EL (cell line): ENCODE measurements around the gene UBAC2.

Source experiments
- DNase-seq: peaks from one replicate; pipeline ENCODE4 v3.0.0-alpha.2; 2016

Gene UBAC2

DNA sequence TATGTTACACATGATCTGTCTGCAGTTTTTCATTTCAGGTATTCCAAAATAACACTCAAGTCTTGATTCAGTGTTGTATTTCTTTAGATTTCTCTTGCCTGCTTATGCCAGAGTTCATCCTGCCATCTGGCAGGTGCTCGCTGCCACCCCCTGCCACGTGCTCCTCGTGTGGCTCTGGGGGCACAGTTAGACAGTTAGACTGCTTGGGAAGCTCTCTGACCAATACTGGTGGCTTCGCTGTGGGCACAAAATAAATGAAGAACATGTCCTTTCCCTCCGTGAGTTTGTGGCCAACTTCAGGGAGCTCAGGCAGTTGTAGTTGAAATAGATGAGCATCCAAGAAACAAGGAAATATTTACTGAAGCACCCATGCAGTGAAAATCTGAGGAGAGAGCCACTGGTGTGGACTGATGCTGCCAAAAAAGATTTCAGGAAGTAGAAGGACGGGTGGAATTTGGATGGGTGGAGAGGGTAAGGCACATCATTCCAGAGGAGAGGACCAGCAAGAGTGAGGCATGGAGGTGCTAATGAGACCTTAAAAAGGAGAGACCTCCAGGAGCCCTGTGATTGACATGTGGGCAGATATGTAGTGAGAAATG, 144.1 kb downstream of the UBAC2 start:
- no peak for DNase-seq

DNA sequence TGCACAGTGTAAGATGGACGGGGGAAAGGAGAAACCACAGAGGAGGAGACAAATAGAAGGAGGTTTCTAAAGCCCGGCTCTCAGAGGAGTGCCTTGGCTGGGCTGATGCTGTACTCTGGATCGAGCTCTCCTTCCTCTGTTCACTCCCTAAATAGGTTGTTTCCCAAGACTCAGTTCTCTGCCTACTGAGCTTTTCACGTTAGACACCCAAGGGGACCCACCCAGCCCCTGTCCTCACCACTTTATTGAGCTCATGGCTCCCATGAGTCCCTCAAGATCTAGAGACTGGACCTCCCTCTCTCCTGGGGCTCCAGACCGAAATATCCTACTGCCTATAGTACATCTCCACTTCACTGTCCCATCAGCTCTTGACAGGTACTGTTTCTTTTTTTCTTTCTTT, 144.7 kb downstream of the UBAC2 start:
- DNase-seq, result no peak

DNA sequence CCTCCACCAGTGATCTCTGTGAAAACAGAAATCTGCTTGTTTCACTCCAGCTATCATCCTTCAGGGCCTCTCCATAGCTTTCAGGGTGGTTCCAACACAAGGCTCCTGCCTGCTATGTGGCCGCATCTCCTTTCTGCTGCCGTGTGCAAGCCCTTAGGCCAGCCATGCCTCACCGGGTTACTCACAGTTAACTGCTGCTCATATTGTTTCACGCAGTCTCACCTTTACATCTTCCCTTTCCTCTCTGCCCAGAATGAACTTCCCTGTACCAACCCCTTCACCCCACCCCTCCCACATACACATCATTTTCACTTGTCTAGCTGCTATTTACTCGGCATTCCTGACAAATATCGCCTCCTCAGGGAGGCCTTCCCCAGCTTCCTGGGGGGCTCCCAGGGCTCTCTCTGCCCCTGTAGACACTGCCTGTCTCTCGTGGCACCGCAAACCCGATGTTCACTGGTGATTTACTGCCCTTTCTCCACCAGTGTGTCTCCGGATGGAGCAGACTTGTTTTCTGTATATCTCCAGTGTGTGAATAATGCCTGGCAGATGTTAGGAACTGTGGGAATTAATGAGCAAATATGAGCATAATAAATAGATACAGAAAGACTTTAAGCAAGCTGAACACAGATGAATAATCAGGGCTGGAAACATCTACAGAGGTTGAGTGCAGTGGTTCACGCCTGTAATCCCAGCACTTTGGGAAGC, 145.8 kb downstream of the UBAC2 start:
- DNase-seq, result no peak

GRCh38 chr13:99347335-99347878, 146.8 kb downstream of the UBAC2 start:
- DNase-seq, result no peak

DNA sequence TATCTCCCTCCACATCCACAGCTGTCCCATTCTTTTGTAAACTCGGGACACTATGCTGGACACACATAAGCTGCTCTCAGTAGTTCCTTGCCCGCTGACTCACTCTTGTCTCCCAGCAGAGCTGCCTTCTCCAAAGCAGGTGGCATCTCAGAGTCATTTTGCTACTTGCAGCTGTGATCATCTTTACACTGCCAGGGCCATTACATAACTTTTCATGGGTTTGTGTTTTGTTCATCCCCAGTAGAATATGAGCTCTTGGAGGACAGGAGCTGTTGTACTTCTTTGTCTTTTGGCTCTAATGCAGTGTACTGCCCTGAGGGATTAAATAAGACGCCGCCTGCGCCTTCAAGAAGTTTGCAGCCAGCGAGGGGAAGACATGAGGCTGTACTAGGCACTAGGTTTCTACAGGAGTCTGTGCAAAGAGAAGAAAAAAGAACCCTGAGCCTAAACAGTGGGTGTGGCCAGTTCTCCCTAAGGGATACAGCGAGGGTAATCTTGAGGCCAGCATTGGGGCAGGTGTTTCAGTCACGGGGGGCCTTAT, 147.3 kb downstream of the UBAC2 start:
- DNase-seq, result no peak

DNA sequence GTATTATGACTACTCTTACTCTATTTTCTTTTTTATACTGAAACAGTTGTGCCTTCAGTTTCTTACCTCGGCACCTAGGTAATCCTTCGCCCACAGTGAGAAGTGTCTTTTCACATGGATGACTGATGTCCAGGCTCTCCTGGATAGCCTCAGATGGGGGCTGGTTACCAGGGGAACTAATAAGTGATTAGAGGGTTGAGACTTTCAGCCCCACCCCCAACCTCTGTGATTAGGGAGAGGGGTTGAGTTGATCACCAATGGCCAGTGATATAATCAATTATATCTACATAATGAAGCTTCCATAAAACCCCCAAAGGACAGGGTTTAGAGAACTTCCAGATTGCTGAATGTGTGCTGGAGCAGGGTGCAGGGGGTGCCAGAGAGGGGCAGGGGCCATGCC, 149.5 kb downstream of the UBAC2 start:
- DNase-seq, result no peak

- DNase-seq, result no peak
These were observed 151.1 kb downstream of the UBAC2 start for GRCh38 chr13:99351772-99352171.

DNA sequence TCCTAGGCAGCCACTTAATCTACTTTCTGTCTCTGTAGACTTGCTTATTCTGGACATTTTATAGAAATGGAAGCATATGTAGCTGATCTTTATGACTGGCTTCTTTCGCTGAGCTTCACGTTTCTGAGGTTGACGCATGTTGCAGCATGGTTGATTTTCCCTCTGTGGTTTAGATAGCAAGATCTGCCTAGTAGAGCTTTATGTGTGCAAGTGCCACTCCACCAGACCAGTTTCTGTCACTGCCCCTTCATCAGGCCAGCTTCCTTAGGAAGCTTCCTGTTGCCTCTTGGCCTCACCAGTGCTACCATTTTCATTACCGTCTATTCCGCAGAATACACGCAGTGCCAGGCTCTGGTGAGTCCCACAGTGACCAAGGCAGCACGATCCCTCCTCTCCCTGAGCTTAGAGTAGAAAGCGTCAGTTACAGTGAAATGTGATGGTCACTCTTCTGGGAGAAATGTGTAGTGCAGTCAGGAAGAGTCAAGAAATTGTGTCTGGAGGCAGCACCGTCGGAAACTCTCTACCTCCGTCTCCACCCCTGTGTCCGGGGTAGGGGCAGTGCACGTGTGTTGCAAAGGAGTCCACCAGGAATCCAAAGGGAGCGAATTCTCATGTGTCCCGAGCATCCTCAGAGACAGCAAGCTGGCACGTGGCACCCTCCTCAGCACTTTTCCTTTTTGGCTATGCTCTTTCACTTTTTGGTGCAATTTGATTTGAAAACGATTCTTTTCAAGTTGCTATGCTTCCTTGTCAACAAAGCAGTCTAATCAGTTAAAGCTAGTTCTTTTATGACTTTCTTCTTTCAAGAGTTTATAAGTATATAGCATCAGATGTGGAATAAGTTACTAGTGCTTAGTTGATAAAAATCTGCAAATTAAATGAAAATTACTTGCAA, 151.9 kb downstream of the UBAC2 start:
- no peak for DNase-seq

- no peak for DNase-seq
These were observed 152.6 kb downstream of the UBAC2 start for GRCh38 chr13:99353246-99353600.

DNA sequence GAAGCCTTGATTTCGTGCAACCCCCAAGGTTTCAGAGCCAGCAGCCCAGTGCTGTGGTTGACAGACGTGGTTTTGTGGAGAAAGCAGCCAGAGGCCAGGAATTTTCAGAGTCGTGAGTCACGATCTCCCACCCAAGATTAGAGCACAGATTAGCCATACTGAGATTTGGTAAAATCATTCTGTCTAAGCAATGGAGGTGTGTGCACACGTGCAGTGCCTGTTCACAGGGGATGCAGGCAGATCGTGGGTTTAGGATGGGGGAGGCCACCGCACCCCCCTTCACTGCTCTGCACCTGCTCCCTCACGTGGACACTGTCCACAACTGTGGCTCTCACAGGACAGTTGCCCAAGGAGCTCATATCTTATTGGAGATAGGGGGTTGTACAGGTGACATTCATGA, 153.2 kb downstream of the UBAC2 start:
- peak; percentile 73 for DNase-seq

DNA sequence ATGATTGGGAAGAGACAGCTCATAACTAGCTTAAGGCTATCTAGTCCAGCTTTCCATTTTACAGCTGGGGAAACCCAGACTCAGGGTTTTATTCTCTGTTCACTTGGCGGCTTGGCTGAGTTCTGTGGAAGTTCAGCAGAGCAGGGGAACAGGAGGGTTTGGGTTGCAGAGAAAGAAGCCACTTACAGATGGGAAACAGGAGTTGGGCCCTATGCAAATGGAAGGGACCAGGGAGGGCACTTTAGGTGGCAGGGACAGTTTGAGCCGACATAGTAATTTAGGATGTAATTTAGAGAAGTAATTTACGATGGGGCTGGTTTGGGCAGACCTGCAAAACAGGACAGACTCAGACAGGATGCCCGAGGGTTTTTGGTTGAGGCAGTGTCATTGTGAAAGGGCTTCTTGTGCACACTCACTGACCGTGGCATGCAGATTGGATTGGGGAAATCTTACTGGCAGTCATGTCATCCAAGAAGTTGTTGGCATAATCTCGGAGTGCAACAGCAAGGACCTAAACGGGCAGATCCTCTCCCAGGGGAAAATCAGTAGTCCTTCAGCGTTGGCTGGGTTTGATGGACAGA, 153.8 kb downstream of the UBAC2 start:
- DNase-seq, result peak; percentile 19

DNA sequence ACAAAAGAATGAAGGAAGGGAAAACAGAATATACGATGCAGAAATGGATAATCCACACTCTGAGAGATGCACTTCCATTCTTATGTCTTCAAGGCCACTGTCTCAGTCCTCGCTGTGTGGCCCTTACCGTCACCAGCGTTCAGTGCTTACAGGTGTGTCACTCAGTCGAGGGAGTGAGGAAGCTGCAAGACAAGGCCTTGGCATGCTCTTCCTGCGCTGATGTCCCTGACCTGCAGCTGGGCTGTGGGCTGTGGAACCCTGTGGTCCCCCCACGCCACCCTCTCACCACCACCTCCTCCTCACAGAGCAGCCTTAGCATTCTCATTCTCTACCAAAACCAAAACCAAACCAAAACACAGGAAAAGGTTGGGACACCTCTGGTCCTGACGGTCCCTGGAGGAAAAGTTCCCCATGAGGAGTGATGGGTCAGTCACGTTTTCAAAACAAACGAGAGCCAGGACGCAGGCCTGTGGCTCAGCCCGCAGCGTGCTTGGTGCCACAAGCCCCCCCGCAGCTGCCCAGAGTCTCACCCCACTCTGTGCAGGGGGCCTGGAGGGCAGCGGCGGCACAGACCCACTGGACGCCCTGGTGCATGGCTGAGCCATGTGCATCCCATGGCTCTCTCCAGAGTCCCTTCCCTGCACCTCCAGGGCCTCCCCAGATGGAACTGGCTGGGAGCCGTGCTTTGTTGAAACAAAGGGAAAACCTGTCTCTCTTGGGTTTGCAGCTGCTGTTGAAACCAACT, 154.8 kb downstream of the UBAC2 start:
- DNase-seq, result no peak

DNA sequence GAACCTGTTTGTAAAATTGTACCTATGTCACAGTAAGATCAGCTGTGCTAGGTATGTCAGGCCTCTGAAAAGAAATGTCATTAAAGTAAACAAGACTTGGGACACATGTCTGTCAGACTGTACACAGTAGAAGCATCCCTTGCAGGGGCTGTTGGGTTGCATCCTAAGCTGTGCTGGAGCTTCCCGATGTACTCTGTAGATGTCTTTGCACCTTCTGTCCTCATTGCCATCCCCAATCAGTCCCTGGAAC, 155.3 kb downstream of the UBAC2 start:
- no peak for DNase-seq

GRCh38 chr13:99356262-99357091, 155.8 kb downstream of the UBAC2 start:
- peak; percentile 24 for DNase-seq

GRCh38 chr13:99357131-99357596, 156.5 kb downstream of the UBAC2 start:
- DNase-seq, result peak; percentile 80

- no peak for DNase-seq
These were observed 157.3 kb downstream of the UBAC2 start for GRCh38 chr13:99357941-99358340.

DNA sequence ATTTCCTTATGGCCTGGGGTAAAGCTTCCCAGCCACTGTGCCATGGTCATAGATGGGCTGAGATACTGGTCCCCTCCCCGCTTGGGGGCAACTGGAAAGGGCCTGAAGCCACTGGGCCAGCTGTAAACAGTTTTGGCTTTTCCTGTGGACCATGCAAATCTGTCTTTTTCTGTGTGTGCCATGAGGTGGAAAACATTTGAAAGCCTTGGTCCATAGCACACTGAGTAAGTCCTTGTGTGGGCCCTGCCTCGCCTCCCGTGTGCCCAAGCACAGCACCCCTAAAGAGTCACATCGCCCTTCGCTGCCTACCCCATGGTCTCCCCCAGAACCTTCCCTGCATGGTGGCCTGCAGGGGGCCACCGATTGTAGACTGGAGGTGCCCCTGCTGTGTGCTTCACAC, 158.9 kb downstream of the UBAC2 start:
- no peak for DNase-seq

DNA sequence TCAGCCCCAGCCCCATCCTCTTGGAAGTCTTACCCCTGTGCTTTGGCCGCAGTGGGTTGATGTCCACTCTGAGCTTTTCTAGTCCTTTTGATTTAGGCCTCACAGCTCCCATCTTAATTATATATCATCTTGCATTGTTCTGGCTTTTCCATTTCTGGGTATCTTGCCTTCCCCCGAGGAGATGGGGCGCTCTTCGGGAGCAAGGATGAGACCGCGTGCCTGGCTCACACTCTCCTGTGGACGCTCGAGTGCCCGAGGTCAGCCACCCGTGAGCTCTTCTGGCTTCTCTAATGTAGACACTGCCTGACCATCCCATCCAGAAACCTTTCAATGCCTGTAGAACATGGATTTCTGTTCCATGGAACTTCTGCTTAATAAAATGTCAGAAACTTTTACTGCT, 160.0 kb downstream of the UBAC2 start:
- DNase-seq, result no peak

DNA sequence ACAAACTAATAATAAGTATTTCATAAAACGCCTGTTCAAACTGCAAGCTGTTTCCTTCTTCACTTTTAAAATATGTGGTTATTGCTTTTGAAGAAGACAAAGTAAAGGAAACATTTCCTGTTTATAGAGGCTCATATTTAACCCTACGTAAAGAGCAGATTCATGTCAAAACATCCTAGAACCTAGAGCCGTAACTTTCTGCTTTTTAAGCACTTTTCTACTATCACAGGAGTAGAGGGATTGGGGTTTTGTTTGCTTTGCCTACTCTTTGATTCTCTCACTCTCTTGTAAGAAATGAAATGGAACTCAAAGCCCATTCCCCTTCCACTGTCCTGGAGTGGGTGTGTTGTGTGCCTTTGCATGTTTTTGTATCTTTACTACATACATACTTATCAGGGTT, 160.5 kb downstream of the UBAC2 start:
- no peak for DNase-seq

DNA sequence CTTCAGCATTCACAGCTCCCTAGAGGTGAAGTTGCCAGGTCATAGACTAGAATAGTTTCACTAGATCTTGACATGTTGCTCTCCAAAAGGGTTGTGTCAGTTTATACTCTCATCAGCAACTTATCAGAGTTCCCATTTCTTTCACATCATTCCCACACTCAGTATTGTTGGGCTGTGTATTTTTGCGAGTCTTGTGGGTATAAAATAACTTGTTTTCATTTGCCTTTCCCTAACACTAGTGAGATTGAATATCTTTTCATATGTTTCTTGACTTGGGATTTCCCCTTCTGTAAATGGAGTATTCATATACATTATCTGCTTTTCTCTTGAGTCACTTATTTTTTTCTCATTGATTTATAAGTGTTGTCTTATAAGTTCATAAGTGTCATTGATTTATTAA, 161.7 kb downstream of the UBAC2 start:
- no peak for DNase-seq

- no peak for DNase-seq
These were observed 162.7 kb downstream of the UBAC2 start for GRCh38 chr13:99363391-99363790.

GRCh38 chr13:99363949-99364348, 163.3 kb downstream of the UBAC2 start:
- DNase-seq, result no peak
